Measurements from ENCODE around the gene INPP5D. TPM values are rescaled to one million over a fixed set of nuclear protein-coding genes. Genes with fewer than 3 reads are reported as not detected.

The INPP5D gene
- total RNA-seq, 1 experiment from 2014 or later: 12.7 TPM

DNA sequence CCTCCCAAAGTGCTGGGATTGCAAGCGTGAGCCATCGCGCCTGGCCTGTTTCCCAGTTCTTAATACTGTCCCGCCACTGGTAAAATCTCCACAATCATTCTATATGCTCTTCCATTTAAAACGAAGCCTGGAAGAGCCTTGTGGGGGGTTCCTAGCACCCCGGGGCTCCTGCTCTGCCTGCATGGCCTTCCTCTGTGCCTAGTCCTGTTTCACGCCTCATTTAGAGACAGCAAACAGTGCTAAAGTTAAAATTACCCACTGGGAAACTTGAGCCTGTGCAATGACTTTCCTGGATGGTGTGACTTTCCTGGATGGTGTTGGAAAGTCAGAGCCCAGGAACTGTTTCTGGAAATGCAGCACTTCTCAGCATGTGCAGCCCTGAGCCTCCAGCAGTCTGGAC is 55.0 kb downstream of the INPP5D start:
- Histone ChIP-seq H2AFZ (ENCODE audit: low read length) (no peak overlapping the region), H4K5ac (ENCODE audit: insufficient read length, low read depth, low read length) (no peak overlapping the region), H3K18ac (ENCODE audit: insufficient read length, low read depth, low read length) (no peak overlapping the region), H3K9me3 (ENCODE audit: control insufficient read depth, low read depth, low read length) (no peaks in the 10 kb centered on the region), H3K56ac (ENCODE audit: insufficient read length, low read depth, low read length) (no peak overlapping the region), H4K20me1 (ENCODE audit: control insufficient read depth, insufficient read depth, insufficient read length) (no peaks in the 10 kb centered on the region), H4K8ac (replicated peaks; ENCODE audit: insufficient read length, low read depth, low read length) (no peak overlapping the region), H3K27me3 (ENCODE audit: insufficient read depth, low read length) (no peaks in the 10 kb centered on the region), H4K91ac (ENCODE audit: insufficient read length, low read depth, low read length) (no peak overlapping the region), H3K23me2 (ENCODE audit: insufficient read length, low read depth, low read length, poor library complexity, severe bottlenecking) (peaks cover 2% of the 10 kb centered on the region), H2BK120ac (ENCODE audit: low read depth, low read length, poor library complexity, severe bottlenecking) (no peak overlapping the region), H2BK5ac (ENCODE audit: insufficient read length, low read length) (no peak overlapping the region), H3K4ac (ENCODE audit: low read depth, low read length) (no peak overlapping the region), H3K4me2 (ENCODE audit: insufficient read depth, insufficient read length, low read length) (no peak overlapping the region), H2BK15ac (ENCODE audit: low read depth, low read length) (no peak overlapping the region), H2BK20ac (ENCODE audit: low read depth, low read length, poor library complexity, severe bottlenecking) (no peak overlapping the region), H3K4me1 (ENCODE audit: insufficient read depth, low read length) (peaks cover 2% of the 10 kb centered on the region; the same call in 1 of the 2 replicates), H3K79me2 (ENCODE audit: insufficient read depth, low read length) (no peaks in the 10 kb centered on the region), H3K9ac (ENCODE audit: extremely low read depth, insufficient read length, low read length) (no peak overlapping the region), H2AK5ac (ENCODE audit: insufficient read length, low read length) (no peak overlapping the region), H3K14ac (ENCODE audit: insufficient read depth, low read length) (no peak overlapping the region), H3K27ac (ENCODE audit: insufficient read length, low read depth, low read length) (no peak overlapping the region), H3T11ph (ENCODE audit: low read length) (no peak overlapping the region), H2BK12ac (ENCODE audit: insufficient read length, low read depth, low read length) (no peak overlapping the region), H3K79me1 (ENCODE audit: insufficient read depth, low read depth, low read length, poor library complexity, severe bottlenecking) (no peaks in the 10 kb centered on the region), H3K23ac (ENCODE audit: insufficient read length, low read depth, low read length) (no peak overlapping the region)
- WGBS (ENCODE audit: extremely low coverage, insufficient read length, low lambda C conversion rate): no CpG with 5 or more reads among the region's 7 CpGs
- Mint-ChIP-seq H3K4me3 (no peak overlapping the region), H3K27me3 (ENCODE audit: low read depth) (no peaks in the 10 kb centered on the region; the same call in 1 of the 2 replicates), H3K9me3 (no peaks in the 10 kb centered on the region), H3K36me3 (ENCODE audit: insufficient read depth in 1 of 3, low read depth in 3 of 3) (no peaks in the 10 kb centered on the region; a peak in 1 of 7 replicates), H3K27ac (no peak overlapping the region; a peak in 1 of 7 replicates), H3K4me1 (peaks cover 25 to 26% of the 10 kb centered on the region in 2 experiments)
- TF ChIP-seq, protein P1, sequence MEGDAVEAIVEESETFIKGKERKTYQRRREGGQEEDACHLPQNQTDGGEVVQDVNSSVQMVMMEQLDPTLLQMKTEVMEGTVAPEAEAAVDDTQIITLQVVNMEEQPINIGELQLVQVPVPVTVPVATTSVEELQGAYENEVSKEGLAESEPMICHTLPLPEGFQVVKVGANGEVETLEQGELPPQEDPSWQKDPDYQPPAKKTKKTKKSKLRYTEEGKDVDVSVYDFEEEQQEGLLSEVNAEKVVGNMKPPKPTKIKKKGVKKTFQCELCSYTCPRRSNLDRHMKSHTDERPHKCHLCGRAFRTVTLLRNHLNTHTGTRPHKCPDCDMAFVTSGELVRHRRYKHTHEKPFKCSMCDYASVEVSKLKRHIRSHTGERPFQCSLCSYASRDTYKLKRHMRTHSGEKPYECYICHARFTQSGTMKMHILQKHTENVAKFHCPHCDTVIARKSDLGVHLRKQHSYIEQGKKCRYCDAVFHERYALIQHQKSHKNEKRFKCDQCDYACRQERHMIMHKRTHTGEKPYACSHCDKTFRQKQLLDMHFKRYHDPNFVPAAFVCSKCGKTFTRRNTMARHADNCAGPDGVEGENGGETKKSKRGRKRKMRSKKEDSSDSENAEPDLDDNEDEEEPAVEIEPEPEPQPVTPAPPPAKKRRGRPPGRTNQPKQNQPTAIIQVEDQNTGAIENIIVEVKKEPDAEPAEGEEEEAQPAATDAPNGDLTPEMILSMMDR (conservative IDR thresholded peaks at IDR 0.05): no peak
- DNase-seq: no peak
